PC-3 (cell line): ENCODE results near the gene ARVCF. TPM values are rescaled to one million over a fixed set of nuclear protein-coding genes. Genes with fewer than 3 reads are reported as not detected.

ENCODE experiments used
- ATAC-seq: fragments of 200-7000 bp; cut with Tn5 transposase; 2 replicates; pipeline ENCODE4 v1.9.1; 2020; ENCODE audit warnings: mild to moderate bottlenecking, moderate library complexity
- BruUV-seq: library from RNA; stranded (reverse); fragments of 400-500 nt; replicated peaks from 2 replicates; lab custom pipeline; 2021; lab: Mats Ljungman, UMichigan
- CTCF ChIA-PET: fragments of 300-600 bp; sonication (Branson Sonifier 250); formaldehyde crosslinking; loops from one replicate; lab custom pipeline; 2022; ENCODE audit warnings: antibody characterized with exemption; lab: Charles Lee
- POLR2A ChIA-PET: fragments of 300-600 bp; sonication (Branson Sonifier 250); formaldehyde crosslinking; loops from one replicate; lab custom pipeline; 2022; ENCODE audit warnings: antibody characterized with exemption; ENCODE audit not compliant: unreplicated experiment; lab: Charles Lee
- DNase-seq: peaks from one replicate; pipeline ENCODE4 v3.0.0-alpha.2; 2015
- H2AFZ ChIP-seq: fragments of 300-600 bp; sonication (generic); 2 replicates; pipeline ENCODE4 v1.6.0; 2016; ENCODE audit warnings: antibody characterized with exemption, low read length
- H3F3A ChIP-seq: fragments of 300-600 bp; sonication (generic); one replicate; pipeline ENCODE4 v1.6.0; 2017; ENCODE audit warnings: antibody characterized with exemption, low read length, control low read depth, mild to moderate bottlenecking; ENCODE audit not compliant: unreplicated experiment
- H3K27ac ChIP-seq: fragments of 300-600 bp; sonication (generic); 2 replicates; pipeline ENCODE4 v1.5.1; 2016; ENCODE audit warnings: mild to moderate bottlenecking, low read length
- H3K27me3 ChIP-seq: fragments of 300-600 bp; sonication (generic); 2 replicates; pipeline ENCODE4 v1.6.1; 2016; ENCODE audit warnings: low read length, mixed read lengths
- H3K36me3 ChIP-seq: fragments of 300-600 bp; sonication (generic); 2 replicates; pipeline ENCODE4 v1.6.1; 2016; ENCODE audit warnings: low read depth, mixed run types, low read length, mixed read lengths
- H3K4me1 ChIP-seq: fragments of 300-600 bp; sonication (generic); 2 replicates; pipeline ENCODE4 v1.5.1; 2016; ENCODE audit warnings: low read length; ENCODE audit not compliant: insufficient read depth
- H3K4me2 ChIP-seq: fragments of 300-600 bp; sonication (generic); 2 replicates; pipeline ENCODE4 v1.6.0; 2016; ENCODE audit warnings: low read length
- H3K4me3 ChIP-seq: fragments of 300-600 bp; sonication (generic); 2 replicates; pipeline ENCODE4 v1.5.1; 2016; ENCODE audit warnings: mild to moderate bottlenecking, low read length, mixed read lengths
- H3K79me2 ChIP-seq: fragments of 300-600 bp; sonication (generic); 2 replicates; pipeline ENCODE4 v1.6.1; 2017; ENCODE audit warnings: low read length, mixed read lengths
- H3K9ac ChIP-seq: fragments of 300-600 bp; sonication (generic); 2 replicates; pipeline ENCODE4 v1.6.0; 2016; ENCODE audit warnings: mild to moderate bottlenecking, low read length
- H3K9me2 ChIP-seq: fragments of 300-600 bp; sonication (generic); replicated peaks from 2 replicates; pipeline ENCODE4 v1.6.1; 2016; ENCODE audit warnings: mixed run types, low read length, mixed read lengths
- H3K9me3 ChIP-seq: fragments of 300-600 bp; sonication (generic); 2 replicates; pipeline ENCODE4 v1.6.1; 2016; ENCODE audit warnings: low read length, mixed read lengths
- H4K20me1 ChIP-seq: fragments of 300-600 bp; sonication (generic); 2 replicates; pipeline ENCODE4 v1.6.1; 2016; ENCODE audit warnings: low read length, mixed read lengths
- EZH2 ChIP-seq: fragments of 300-600 bp; sonication (generic); IDR thresholded peaks from one replicate; pipeline ENCODE4 v1.6.1; 2017; ENCODE audit warnings: antibody characterized with exemption, mild to moderate bottlenecking, low read length; ENCODE audit not compliant: unreplicated experiment
- EZH2phosphoT487 ChIP-seq: fragments of 300-600 bp; sonication (generic); IDR thresholded peaks from 2 replicates; pipeline ENCODE4 v1.6.1; 2018; ENCODE audit warnings: mild to moderate bottlenecking, antibody characterized with exemption, low read length, borderline replicate concordance
- intact Hi-C: fragments of 100-400 bp; cut with micrococcal nuclease; formaldehyde crosslinking; loops from 2 replicates; pipeline ENCODE4 v1.9.0; 2023
- total RNA-seq: library from RNA; depleted of rRNA; stranded (reverse); fragments of >200 nt; gene quantifications from 2 replicates; pipeline ENCODE4 v1.2.3, GENCODE V29; 2014
- TF ChIP-seq, protein P1 (sequence below): fragments of 300-600 bp; sonication (generic); conservative IDR thresholded peaks from 2 replicates; pipeline ENCODE4 v1.5.1; 2017; ENCODE audit warnings: antibody characterized with exemption, low read depth, mild to moderate bottlenecking, low read length

ARVCF gene
- total RNA-seq, 1 experiment from 2014 or later = 20.0 TPM

DNA sequence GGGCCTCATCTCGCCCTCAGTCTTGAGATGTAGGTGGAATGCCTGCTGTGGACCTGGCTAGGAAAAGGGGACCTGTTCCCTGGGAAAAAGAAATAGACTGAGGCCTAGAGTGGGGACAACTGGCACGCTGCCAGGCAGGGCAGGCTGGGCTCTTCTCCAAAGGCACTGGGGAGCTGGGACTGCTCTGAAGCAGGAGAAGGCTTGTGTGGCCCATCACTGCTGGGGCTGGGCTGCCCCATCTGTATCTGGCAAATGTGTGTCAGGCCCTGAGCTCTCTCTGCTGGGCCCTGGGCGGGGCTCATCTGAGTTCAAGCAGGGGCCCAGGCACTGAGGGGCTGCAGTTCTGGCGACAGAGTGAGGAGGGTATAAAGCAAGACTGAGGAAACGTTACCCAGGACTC is 32.9 kb downstream of the ARVCF start:
- Histone ChIP-seq H3K27ac (no peak overlapping the region), H3K9ac (no peak overlapping the region)

DNA sequence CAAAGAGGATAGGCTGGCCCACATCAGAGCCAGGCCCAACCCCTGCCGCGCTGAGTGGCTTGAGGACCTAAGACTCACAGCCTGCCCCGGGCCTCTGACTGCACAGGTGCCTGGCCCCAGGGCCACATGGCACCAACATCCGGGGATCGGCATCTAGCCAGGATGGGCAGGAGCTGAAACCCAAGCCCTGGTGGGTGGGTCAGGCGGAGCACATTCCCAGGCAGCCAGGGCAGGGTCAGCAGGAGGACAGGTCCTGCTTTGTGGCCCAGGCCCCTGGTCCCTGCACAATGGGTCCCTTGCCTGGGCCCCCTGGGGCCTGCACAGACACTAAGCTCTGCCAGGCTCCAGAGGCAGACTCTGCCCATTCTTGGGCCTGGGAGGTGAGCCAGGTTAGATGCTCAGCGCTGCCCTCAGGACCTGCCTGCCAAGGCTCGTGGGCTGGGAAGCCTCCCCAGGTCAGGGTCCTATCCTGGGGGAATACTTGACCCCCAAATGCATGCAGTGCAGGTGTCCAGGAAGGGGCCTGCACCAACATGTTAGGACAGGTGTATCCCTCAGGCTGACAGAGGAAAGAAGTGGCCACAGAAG is 33.5 kb downstream of the ARVCF start:
- intact Hi-C loops = no loop called here
- Histone ChIP-seq H3K4me3 (no peak overlapping the region), H3K4me2 (no peak overlapping the region), H4K20me1 (no peaks in the 10 kb centered on the region), H3K36me3 (no peaks in the 10 kb centered on the region), H3F3A (no peaks in the 10 kb centered on the region), H3K27ac (no peak overlapping the region), H3K9ac (no peak overlapping the region), H3K27me3 (no peaks in the 10 kb centered on the region), H3K4me1 (peaks cover 18% of the 10 kb centered on the region), H3K9me3 (no peaks in the 10 kb centered on the region), H2AFZ (no peak overlapping the region), H3K79me2 (no peaks in the 10 kb centered on the region), H3K9me2 (no peaks in the 10 kb centered on the region)
- ChIA-PET CTCF (no interaction called here), POLR2A (no interaction called here)
- no TSS peak for BruUV-seq
- TF ChIP-seq EZH2 = no peak
- no peak for TF ChIP-seq EZH2phosphoT487
- TF ChIP-seq, protein P1, sequence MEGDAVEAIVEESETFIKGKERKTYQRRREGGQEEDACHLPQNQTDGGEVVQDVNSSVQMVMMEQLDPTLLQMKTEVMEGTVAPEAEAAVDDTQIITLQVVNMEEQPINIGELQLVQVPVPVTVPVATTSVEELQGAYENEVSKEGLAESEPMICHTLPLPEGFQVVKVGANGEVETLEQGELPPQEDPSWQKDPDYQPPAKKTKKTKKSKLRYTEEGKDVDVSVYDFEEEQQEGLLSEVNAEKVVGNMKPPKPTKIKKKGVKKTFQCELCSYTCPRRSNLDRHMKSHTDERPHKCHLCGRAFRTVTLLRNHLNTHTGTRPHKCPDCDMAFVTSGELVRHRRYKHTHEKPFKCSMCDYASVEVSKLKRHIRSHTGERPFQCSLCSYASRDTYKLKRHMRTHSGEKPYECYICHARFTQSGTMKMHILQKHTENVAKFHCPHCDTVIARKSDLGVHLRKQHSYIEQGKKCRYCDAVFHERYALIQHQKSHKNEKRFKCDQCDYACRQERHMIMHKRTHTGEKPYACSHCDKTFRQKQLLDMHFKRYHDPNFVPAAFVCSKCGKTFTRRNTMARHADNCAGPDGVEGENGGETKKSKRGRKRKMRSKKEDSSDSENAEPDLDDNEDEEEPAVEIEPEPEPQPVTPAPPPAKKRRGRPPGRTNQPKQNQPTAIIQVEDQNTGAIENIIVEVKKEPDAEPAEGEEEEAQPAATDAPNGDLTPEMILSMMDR = no peak
- ATAC-seq (no peak), DNase-seq (no peak)

More for the DNA sequence above, 32.9 kb downstream of the ARVCF start:
- no TSS peak for BruUV-seq
- TF ChIP-seq, protein P1 = no peak
- TF ChIP-seq EZH2 (no peak), EZH2phosphoT487 (no peak)
- Histone ChIP-seq H3K27me3 (no peaks in the 10 kb centered on the region), H4K20me1 (no peaks in the 10 kb centered on the region), H3K36me3 (no peaks in the 10 kb centered on the region), H3K9me2 (no peaks in the 10 kb centered on the region), H3K79me2 (no peaks in the 10 kb centered on the region), H3K9me3 (no peaks in the 10 kb centered on the region), H3K4me2 (no peak overlapping the region), H2AFZ (no peak overlapping the region), H3K4me1 (peaks cover 18% of the 10 kb centered on the region), H3F3A (no peaks in the 10 kb centered on the region), H3K4me3 (no peak overlapping the region)
- CTCF ChIA-PET = no interaction called here
- intact Hi-C loops = no loop called here
- POLR2A ChIA-PET = interaction anchor here (0.5 kb wide), 2 partner anchors 21 to 38 kb away, joined by 3 to 7 read pairs; no protein-coding TSS in a partner anchor
- DNase-seq = no peak
- ATAC-seq = no peak
